GM12878 (cell line): Measurements from ENCODE around the gene PRKX. TPM values are rescaled to one million over a fixed set of nuclear protein-coding genes. Genes with fewer than 3 reads are reported as not detected.

ENCODE experiments used
- ATAC-seq: fragments of 200-7000 bp; cut with Tn5 transposase; 3 replicates; pipeline ENCODE4 v1.9.1; 2020; ENCODE audit warnings: mild to moderate bottlenecking, moderate library complexity
- BruUV-seq: library from RNA; stranded (reverse); fragments of 400-500 nt; replicated peaks from 2 replicates; lab custom pipeline; 2021; lab: Mats Ljungman, UMichigan
- CTCF ChIA-PET: fragments of 300-600 bp; sonication (Branson Sonifier 250); formaldehyde crosslinking; extraction: SDS; loops from one replicate; lab custom pipeline; 2021; ENCODE audit warnings: inconsistent platforms; lab: Yijun Ruan, JAX
- POLR2A ChIA-PET: fragments of 350-600 bp; formaldehyde crosslinking; extraction: SDS; loops from one replicate; lab custom pipeline; 2021; ENCODE audit warnings: inconsistent platforms; lab: Charles Lee
- RAD21 ChIA-PET: fragments of 300-600 bp; sonication (Branson Sonifier 250); formaldehyde crosslinking; loops from one replicate; lab custom pipeline; 2023; ENCODE audit warnings: antibody characterized with exemption; ENCODE audit not compliant: unreplicated experiment; lab: Charles Lee
- SMC1A ChIA-PET: fragments of 300-600 bp; sonication (Branson Sonifier 250); formaldehyde crosslinking; loops from one replicate; lab custom pipeline; 2023; ENCODE audit not compliant: unreplicated experiment, uncharacterized antibody; lab: Charles Lee
- DNase-seq: peaks from one replicate; pipeline ENCODE4 v3.0.0-alpha.2; 2011; ENCODE audit warnings: low read depth, low spot score
- FAIRE-seq: peaks from 3 replicates; lab custom pipeline; 2011; peaks lifted over from hg19 to GRCh38; lab: Jason Lieb, UNC
- H2AFZ ChIP-seq: 2 replicates; pipeline ENCODE4 v1.6.0; 2011; ENCODE audit warnings: low read depth, low read length, control low read depth; ENCODE audit not compliant: control insufficient read depth
- H3K27ac ChIP-seq: 2 replicates; pipeline ENCODE4 v1.5.1; 2011; ENCODE audit warnings: control low read depth; ENCODE audit not compliant: control insufficient read depth, insufficient read depth
- H3K27me3 ChIP-seq, 2 experiments: replicated peaks in 1 of 2; 2 replicates each; pipeline versions ENCODE4 v1.6.0 to v1.6.1; 2011; ENCODE audit warnings: low read length in 1 of 2; ENCODE audit not compliant: control insufficient read depth in 2 of 2, insufficient read depth in 2 of 2
- H3K36me3 ChIP-seq, 2 experiments: 2 replicates each; pipeline ENCODE4 v1.5.1; 2011; ENCODE audit warnings: low read length in 1 of 2; ENCODE audit not compliant: control insufficient read depth in 2 of 2, insufficient read depth in 2 of 2
- H3K4me1 ChIP-seq: 2 replicates; pipeline ENCODE4 v1.6.1; 2011; ENCODE audit warnings: mild to moderate bottlenecking, low read length, moderate library complexity, mixed read lengths; ENCODE audit not compliant: control insufficient read depth, insufficient read depth
- H3K4me2 ChIP-seq: 2 replicates; pipeline ENCODE4 v1.6.0; 2011; ENCODE audit warnings: control low read depth; ENCODE audit not compliant: control insufficient read depth, insufficient read depth
- H3K4me3 ChIP-seq: fragments of 200-600 bp; sonication (generic); 2 replicates; pipeline ENCODE4 v1.5.1; 2016
- H3K79me2 ChIP-seq: 2 replicates; pipeline ENCODE4 v1.6.0; 2011; ENCODE audit warnings: low read length; ENCODE audit not compliant: control insufficient read depth, insufficient read depth
- H3K9ac ChIP-seq: 2 replicates; pipeline ENCODE4 v1.8.0; 2011; ENCODE audit warnings: low read length, control low read depth, mixed read lengths; ENCODE audit not compliant: control insufficient read depth, insufficient read depth
- H3K9me3 ChIP-seq: replicated peaks from 3 replicates; pipeline ENCODE4 v1.5.1; 2011; ENCODE audit warnings: mild to moderate bottlenecking, low read length; ENCODE audit not compliant: control insufficient read depth, insufficient read depth
- H4K20me1 ChIP-seq: 2 replicates; pipeline ENCODE4 v1.6.0; 2011; ENCODE audit not compliant: control insufficient read depth, insufficient read depth
- ETV6 ChIP-seq, 2 experiments: fragments of 450-650 bp in 1 of 2; IDR thresholded peaks in 1 of 2; conservative IDR thresholded peaks in 1 of 2; 2 replicates each; pipeline ENCODE4 v1.6.1; 2014; ENCODE audit warnings: antibody characterized with exemption in 1 of 2, borderline replicate concordance in 1 of 2, low read depth in 1 of 2, mild to moderate bottlenecking in 1 of 2, moderate library complexity in 1 of 2
- MTA2 ChIP-seq: fragments of 450-650 bp; IDR thresholded peaks from 2 replicates; pipeline ENCODE4 v1.6.1; 2016; ENCODE audit warnings: low read depth, mild to moderate bottlenecking, moderate library complexity
- MXI1 ChIP-seq: fragments of 150-350 bp; IDR thresholded peaks from 2 replicates; pipeline ENCODE4 v1.6.1; 2011; ENCODE audit warnings: low read depth, mild to moderate bottlenecking, inconsistent platforms, low read length, improper control_type of control experiment
- NFYA ChIP-seq: IDR thresholded peaks from 2 replicates; pipeline ENCODE4 v1.6.1; 2011; ENCODE audit warnings: low read depth, mild to moderate bottlenecking, low read length, improper control_type of control experiment, borderline replicate concordance
- PML ChIP-seq: IDR thresholded peaks from 2 replicates; pipeline ENCODE4 v1.6.1; 2012; ENCODE audit warnings: low read length, inconsistent platforms
- RAD51 ChIP-seq: fragments of 450-650 bp; IDR thresholded peaks from 2 replicates; pipeline ENCODE4 v1.6.1; 2016; ENCODE audit warnings: moderate library complexity, mild to moderate bottlenecking, inconsistent platforms
- SUZ12 ChIP-seq: fragments of 200-600 bp; sonication (generic); IDR thresholded peaks from one replicate; pipeline ENCODE4 v1.6.1; 2018; ENCODE audit warnings: antibody characterized with exemption, mild to moderate bottlenecking; ENCODE audit not compliant: unreplicated experiment
- TAF1 ChIP-seq: IDR thresholded peaks from 2 replicates; pipeline ENCODE4 v1.6.1; 2011; ENCODE audit warnings: mild to moderate bottlenecking, low read depth, low read length, borderline replicate concordance
- TARDBP ChIP-seq: IDR thresholded peaks from 2 replicates; pipeline ENCODE4 v1.6.1; 2016; ENCODE audit warnings: borderline replicate concordance
- TBL1XR1 ChIP-seq: IDR thresholded peaks from 2 replicates; pipeline ENCODE4 v1.6.1; 2012; ENCODE audit warnings: low read depth, low read length, improper control_type of control experiment
- WGBS: methylation state at CpG from one replicate; pipeline ENCODE4 v1.1.6; 2016; ENCODE audit warnings: low lambda C conversion rate; ENCODE audit not compliant: insufficient replicate concordance, insufficient coverage; ENCODE audit errors: missing lambda C conversion rate; 5-methylcytosine and 5-hydroxymethylcytosine counted together
- in situ Hi-C: fragments of 300-500 bp; cut with MboI; formaldehyde crosslinking; loops from 9 replicates; pipeline ENCODE4 v1.14.3; 2018; ENCODE audit warnings: mixed read lengths
- intact Hi-C: fragments of 100-400 bp; cut with micrococcal nuclease; formaldehyde crosslinking; loops from one replicate; pipeline ENCODE4 v1.14.2; 2022; ENCODE audit not compliant: unreplicated experiment
- polyA plus RNA-seq, 11 experiments: library from polyadenylated mRNA; depleted of rRNA in 4 of 11; unstranded in 6 of 11; stranded (reverse) in 5 of 11; fragments of >200 nt; fragmentation: Nextera tagmentation in 4 of 11; fragmentation: Illumina TruSeq in 1 of 11; extraction: Ambion mirVana in 4 of 11; extraction: Trizol in 1 of 11; gene quantifications; 1 replicate in 1 of 11; 2 replicates in 10 of 11; pipeline versions ENCODE4 v1.2.1 to v1.2.3, GENCODE V29; 2011 to 2016; ENCODE audit warnings: inconsistent platforms in 2 of 11, missing spikeins in 2 of 11, low read depth in 1 of 11
- total RNA-seq, 4 experiments: library from RNA; depleted of rRNA in 3 of 4; stranded (reverse); fragments of >200 nt in 3 of 4; fragmentation: Illumina TruSeq in 1 of 4; extraction: Trizol in 1 of 4; gene quantifications; 2 replicates each; pipeline versions ENCODE4 v1.2.1 to v1.2.3, GENCODE V29; 2013 to 2021

PRKX gene
- total and polyA plus RNA-seq, 10 of the 15 experiments (the other 5 are each of a cell fraction or from before 2014, with no cell fraction given) = 3.9 to 45.3 (median 23.9) TPM

DNA sequence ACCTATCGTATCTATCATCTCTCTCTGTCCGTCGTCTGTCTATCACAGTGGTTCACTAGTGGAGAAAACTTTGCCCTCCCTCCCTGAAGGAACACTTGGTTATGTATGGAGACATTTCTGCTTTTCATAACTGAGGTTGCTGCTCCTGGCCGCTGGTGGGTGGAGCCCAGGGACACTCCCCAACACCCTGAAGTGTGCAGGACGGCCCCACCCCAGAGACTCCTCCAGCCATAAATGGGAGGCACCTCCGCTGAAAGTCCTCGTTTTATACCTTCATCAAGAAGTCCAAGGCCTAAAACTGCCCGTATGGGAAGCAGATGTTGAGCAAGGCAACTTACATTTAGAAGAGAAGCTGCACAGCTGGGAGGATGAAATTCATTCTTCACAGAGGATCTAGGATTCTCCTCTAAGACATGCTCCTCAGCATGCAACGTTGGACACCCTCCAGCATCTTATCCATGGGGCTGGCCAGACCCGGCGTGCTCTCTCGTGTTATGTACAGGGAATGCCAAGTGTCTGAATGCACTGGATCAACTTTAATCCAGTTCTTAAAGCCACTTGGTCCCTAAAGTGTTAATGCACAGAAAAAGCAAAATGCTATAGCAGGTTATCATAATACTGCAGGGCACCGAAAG is 43.5 kb downstream of the PRKX start:
- intact Hi-C loops (no loop called here), in situ Hi-C loops (no loop called here)
- ATAC-seq (no peak), DNase-seq (no peak), FAIRE-seq (no peak)
- WGBS = 98% methylated on average over 13 of the region's 13 CpGs
- peaks cover 2 to 8% of the 10 kb centered on the region in 2 experiments; a peak in 3 of 4 replicates for H3K36me3 ChIP-seq
- H3K27ac ChIP-seq = no peak overlapping the region
- H2AFZ ChIP-seq = no peak overlapping the region
- H4K20me1 ChIP-seq = no peaks in the 10 kb centered on the region
- BruUV-seq = no TSS peak
- H3K9ac ChIP-seq = no peak overlapping the region
- no peak for TF ChIP-seq RAD51
- no peak for TF ChIP-seq PML
- TF ChIP-seq TBL1XR1 = no peak
- no peak for TF ChIP-seq MXI1
- TF ChIP-seq ETV6 (conservative IDR thresholded peaks at IDR 0.05 in 1 of 2, IDR thresholded peaks at IDR 0.05 in 1 of 2; ENCODE audit: borderline replicate concordance in 1 of 2, low read depth in 1 of 2) = no peak
- no peak for TF ChIP-seq MTA2
- no peak for TF ChIP-seq NFYA
- no peak for TF ChIP-seq TARDBP
- TF ChIP-seq TAF1 = no peak
- TF ChIP-seq SUZ12 = no peak
- H3K4me1 ChIP-seq = no peaks in the 10 kb centered on the region
- ChIA-PET CTCF (no interaction called here), POLR2A (no interaction called here), SMC1A (no interaction called here), RAD21 (no interaction called here)
- no peak overlapping the region for H3K4me2 ChIP-seq
- no peaks in the 10 kb centered on the region for H3K79me2 ChIP-seq
- H3K4me3 ChIP-seq = no peak overlapping the region
- no peaks in the 10 kb centered on the region for H3K27me3 ChIP-seq
- H3K9me3 ChIP-seq = no peaks in the 10 kb centered on the region
